GM11168 (cell line): ENCODE data around the gene CDK15.

Experiments
- in situ Hi-C: fragments of 300-500 bp; cut with MboI; formaldehyde crosslinking; loops from one replicate; pipeline ENCODE4 v1.12.0; 2022; ENCODE audit warnings: low sequenced_read_pairs; ENCODE audit not compliant: unreplicated experiment

The CDK15 gene

DNA sequence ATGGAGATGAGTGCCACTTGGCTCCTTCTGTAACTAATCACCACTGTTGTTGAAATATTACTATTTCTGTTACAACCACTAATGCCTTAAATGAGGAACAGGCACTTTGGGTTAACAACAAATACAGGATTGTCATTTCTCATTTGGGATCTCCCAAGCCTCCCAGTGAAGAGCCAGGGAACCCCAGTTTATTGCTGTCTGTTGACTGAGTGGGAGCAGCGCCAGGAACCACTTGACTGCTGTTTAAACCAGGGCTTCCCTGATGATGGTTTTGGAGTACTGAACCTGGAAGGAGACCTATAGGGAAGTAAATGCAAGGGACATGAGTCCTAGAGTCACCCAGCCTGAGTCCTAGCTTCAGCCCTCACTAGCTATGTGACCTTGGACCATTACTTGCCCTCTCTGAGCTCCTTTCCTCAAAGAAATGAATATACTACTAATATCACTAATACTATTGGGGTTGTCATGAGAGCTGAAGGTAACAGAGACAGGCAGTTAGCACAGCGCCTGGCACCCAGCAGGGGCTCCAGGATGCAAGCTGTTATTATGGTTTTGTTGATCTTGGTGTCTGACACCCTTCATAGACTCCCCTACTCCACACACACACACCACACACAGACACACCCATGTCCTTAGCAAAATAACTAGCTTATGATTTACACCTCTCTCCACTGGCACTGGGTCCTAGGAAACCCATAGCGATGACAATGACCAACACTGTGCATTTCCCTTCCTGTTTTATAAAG is 123.1 kb downstream of the CDK15 start:
- in situ Hi-C loops, result no loop called here

DNA sequence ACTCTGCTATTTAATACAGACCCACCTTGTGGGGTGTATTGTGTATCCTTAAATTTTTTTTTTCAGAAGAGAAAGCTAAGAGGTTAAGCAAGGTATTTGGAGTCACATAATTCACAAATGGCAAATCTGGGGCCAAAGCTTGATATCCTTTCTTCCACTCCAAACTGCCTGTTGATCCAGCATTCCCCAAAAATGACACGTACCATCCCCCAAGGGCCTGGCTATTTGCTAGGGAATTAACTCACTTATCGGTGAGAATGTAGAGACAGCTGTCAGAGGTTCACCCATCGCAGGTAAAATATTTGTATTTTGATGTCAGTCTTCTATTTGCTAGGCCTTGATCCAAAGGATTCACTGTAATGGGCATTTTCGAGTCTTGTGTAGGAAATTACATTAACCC is 123.7 kb downstream of the CDK15 start:
- in situ Hi-C loops, result no loop called here

DNA sequence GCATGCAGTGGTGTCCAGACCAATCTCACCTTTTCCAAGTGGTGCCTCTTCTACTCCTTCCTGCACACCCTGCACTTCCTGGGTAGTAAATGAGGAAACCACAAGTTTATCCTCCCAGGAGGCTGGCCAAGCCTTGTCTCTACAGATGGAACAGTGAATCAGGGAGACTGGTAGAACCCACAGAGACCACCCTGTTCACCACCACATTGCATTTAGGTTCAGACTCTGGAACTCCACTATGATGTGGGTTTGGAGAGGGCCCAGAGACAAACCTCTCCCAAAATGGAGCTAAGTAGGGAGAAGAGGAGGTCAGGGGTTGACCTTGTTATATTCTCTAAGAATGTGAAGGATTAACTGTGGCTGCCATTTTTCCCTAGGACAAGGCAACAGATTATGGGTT is 124.5 kb downstream of the CDK15 start:
- in situ Hi-C loops, result no loop called here

DNA sequence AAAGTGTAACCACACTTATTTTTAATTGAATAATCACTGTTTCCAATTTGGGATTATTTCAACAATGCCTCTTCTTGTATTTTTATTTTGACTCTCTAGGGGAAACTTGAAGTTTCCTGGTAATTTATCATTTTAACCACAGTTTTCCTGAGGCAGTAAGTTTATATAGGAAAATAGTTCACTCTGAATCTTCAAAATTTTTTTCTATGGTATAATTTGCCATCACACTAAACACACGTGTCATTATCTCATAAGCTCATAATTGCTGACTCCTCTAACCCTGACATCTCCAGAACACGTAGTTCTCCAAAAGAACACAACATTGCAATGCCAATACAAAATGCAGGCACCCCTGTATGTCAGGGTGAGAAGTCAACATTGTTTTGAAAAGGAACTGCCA is 125.1 kb downstream of the CDK15 start:
- in situ Hi-C loops, result no loop called here

DNA sequence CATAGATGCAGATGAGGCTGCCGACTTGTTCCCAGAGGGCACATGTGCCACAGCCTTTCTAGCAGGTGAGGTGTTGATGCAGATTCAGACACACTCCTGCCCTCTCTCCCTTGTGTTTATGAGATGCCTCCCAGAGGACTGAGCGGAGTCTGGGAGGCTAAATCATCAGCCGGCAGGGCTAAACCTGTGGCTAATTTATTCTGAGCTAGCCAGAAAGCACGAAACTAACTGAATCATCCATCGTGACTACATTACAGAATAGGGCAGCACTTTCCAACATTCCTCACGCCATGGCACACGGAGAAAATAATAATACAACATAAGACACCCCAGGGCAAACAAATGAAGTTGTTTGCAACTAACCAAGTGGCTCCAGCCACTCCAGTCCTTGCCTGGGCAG is 125.6 kb downstream of the CDK15 start:
- in situ Hi-C loops, result no loop called here

DNA sequence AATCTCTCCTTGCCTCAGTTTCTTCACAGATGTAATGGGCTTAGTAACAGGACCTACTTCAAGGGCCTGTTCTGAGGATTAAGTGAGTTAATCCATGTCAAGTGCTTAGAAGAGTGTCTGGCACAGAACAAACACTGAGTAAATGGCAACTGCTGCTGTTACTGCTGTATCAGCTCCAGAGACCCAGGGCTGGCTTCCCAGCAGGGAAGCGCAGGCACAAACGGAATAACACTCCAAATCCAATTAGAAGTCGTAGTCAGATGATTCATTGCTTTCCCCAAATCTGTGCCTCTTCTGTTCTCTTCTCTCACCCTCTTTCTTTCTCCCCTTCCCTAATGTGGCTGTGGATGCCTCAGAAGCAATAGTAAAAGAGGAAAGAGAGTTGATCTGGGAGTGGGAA is 126.2 kb downstream of the CDK15 start:
- in situ Hi-C loops, result no loop called here

DNA sequence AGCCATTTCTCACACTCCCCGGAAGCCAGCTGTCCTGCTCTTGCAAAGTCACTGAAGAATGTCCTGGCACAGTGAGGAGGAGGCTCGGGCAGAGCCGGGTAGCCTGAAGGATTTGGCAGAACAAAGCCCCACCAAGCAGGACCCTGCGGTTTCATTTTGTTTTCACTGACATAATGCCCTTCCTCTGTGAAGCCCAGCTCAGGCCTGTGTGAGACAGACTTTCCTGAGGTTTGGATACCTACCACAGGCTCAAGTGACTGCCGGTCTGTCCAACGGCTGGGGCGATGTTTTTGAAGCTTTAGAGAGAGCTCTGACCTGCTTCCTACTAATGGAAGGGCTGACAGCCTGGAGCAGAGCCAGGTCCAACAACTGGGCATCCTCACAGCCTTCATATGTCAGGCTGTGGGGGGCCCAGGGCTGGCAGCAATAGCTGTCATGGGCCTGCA is 127.5 kb downstream of the CDK15 start:
- in situ Hi-C loops, result no loop called here

DNA sequence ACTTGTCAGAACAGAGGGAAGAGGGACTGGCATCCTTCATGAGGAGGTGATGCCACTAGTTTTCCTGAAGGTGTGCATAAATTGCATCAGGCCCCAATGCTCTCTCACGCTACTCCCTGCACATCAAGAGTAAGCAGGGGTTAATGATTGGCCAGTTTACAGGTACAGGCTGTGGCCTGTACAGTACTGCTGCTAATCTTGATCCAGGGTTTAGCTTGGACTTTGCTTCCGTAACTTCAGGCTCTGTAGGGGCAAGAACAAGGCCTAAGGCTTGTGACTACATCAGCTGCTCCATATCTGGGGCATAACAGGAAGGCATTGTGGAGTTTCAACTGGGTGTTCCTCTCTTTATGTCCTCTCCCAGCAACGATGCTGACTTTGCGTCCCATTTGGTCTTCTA is 130.5 kb downstream of the CDK15 start:
- in situ Hi-C loops, result no loop called here

DNA sequence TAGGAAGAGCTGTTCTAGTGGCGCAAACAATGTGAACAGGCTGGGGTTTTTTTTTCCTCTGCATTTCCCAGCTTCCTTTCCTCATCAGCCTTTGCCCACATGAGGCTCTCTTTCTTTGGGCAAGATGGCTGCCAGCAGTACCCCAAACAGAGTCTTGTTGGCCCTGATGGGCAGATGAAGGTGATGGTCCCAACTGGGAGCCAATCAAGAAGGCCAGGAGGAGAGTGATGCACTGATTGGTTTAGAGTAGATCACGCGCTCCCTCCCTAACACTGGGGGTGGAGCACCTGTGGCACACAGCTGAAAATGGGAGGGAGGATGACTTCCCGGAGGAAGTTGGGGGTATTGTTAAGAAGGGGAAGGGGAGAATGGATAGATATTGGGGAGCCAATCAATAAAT is 131.0 kb downstream of the CDK15 start:
- in situ Hi-C loops, result no loop called here

DNA sequence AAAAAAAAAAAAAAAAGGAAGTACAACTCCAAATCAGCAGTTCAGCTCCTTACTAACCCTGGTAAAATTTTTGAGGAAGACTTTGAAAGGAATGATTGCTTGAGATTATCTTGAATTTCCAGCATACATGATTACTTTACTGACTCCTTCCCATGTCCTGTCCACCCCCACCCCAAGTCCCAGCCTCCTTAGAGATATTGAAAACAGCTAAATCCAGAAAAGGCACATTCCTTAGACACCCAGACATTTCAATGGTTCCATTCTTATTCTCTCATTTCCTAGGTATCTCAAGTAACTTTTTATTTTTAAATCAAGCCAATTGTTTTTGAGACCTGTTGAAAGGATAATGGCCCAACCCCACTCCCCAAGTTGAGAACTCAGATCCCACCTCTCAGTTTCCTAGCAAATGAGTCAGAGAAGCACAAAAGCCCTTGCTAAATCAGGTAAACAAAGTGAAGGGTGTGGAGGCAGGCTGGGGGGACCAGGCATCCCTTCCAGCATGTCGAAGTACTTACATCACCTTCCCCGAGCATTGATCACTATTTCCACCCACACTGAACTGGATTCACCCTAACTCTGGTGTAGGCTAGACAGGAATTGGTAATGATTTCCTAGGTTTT is 131.9 kb downstream of the CDK15 start:
- in situ Hi-C loops, result no loop called here

DNA sequence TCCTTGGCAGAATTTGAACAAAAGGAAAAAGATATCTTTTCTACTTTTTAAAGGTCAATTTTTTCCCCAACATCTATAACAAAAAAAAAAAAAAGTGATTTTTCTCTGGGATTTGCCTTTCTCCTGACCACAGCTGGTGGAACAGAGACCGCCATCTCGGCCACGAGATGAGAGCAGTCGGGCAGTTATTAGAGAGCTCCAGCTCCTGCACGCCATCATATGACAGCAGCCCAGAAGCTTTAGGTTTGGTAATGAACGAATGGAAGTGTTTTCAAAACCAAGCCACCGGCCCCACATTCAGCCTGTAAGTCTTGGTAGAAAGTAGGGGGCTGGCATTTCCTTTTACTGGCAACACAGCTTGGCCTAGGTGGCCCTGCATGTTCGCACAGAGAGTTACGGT is 132.4 kb downstream of the CDK15 start:
- in situ Hi-C loops, result no loop called here

DNA sequence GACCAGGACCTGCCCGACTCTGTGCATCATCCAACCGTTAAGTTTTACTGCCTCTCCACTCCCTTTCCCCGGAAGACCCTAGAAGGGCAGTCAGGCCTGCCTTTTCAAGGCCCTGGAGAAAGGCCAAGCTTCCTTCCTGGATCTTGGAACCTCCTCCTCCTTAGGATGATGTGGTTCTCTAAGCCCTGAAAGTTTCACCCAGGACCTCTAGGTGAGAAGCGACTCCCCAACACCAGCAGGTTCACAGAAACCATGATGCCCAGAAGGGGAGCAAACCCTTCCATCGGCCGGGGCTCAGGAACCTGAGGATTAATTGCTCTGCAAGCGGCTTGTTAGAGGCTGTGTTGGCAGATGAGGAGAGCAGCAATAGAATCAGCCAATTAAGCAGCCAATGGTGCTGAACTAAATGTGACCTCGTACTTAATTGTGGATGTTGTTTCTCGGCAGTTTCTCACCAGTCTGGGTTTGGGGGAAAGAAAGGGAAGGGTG is 133.2 kb downstream of the CDK15 start:
- in situ Hi-C loops, result no loop called here

DNA sequence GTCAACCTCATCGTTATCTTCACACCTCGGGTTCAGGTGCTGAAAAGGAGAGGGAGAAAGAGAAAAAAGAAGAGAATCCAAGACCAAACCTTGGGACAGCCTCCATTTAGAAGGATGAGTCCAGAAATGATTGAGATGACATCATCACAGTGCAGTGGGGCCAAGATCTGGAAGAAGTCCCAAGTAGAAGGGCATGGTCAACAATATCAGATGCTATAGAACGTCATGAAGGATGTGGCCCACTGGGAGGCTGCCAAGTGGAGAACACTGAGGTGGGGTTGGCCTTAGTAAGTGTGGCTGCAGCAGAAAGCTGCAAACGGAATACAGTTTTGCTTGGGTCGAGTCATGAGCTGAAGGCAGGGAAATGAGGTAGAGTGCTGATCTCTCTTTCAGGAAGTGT is 136.2 kb downstream of the CDK15 start:
- in situ Hi-C loops, result no loop called here
